GM11168 (cell line): ENCODE data around the gene GPATCH2L.

ENCODE experiments used
- in situ Hi-C: fragments of 300-500 bp; cut with MboI; formaldehyde crosslinking; loops from one replicate; pipeline ENCODE4 v1.12.0; 2022; ENCODE audit warnings: low sequenced_read_pairs; ENCODE audit not compliant: unreplicated experiment

GPATCH2L gene

DNA sequence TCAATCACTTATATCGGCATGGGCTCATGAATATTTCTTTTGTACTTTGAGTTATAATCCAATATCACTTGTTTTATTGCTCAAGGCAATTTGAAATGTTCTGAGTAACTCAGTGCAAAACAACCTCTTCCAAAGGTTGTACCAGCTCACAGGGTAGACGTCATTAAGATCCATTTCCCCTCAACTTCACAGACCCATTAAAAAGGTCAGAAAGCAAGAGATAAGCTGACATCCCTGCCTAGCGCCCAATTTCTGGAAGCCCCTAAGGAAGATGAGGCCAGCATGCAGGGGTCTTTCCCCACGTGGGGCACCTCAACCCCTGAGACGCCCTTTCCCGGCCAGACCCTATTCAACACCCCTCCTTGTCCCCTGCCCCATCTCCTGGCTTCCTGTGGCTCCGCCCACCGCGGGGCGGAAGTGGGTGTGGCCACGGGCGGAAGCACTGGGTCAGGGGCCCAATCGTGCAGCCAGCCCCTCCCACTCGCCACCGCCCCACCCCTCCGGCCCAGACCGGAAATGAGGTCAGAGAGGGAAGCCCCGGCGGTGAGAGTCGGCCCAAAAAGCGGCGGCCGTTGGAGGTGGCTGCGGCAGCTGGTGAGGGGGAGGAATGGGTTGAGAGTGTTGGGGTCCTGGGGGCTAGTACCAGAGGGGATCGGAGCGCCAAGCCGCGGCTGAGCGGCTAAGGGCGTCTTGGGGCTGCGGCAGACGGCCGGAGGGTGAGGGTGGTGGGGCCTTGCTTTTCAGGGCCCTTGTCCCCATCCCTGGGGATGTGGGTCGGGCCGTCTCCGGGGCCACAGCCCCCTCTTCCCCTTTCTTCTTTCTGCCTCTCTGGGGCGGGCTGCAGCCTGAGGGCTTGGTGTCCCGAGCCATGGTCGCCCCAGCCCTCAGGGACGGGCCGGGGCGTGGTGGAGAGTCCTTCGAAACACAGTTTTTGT, at the start of gene GPATCH2L:
Gene GPATCH2L (plus strand): TSS at position 525 of the 935 bp plus-strand sequence. CDS start 2,442 bp downstream, outside the sequence.
- in situ Hi-C loops = no loop called here

DNA sequence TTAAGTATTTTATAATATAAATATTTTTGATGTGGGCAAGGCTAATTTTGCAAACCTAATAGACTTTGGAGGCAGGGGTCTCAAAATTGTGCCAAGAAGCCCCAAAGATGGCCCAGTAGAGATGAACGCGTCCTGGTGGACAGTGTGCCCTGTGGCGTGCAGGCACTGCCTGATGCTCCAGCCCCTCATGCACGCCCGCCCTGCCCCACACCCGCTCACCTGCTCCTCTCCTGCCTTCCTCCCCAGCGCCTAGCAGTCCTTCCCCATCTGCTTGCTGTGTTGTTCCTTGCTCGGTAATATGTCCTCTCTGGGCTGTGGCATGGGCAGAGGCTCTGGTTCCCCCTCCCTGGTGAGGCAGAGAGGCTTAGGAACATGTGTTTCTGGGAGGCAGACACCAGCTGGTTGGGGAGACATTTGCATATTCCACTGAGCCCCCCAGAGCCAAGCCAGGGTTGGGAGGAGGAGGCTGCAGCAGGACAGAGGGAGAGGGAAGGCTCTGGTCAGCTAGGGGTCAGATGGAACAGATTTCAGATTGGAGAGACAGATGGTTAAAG, 46.8 kb upstream of the GPATCH2L start:
- in situ Hi-C loops = no loop called here

DNA sequence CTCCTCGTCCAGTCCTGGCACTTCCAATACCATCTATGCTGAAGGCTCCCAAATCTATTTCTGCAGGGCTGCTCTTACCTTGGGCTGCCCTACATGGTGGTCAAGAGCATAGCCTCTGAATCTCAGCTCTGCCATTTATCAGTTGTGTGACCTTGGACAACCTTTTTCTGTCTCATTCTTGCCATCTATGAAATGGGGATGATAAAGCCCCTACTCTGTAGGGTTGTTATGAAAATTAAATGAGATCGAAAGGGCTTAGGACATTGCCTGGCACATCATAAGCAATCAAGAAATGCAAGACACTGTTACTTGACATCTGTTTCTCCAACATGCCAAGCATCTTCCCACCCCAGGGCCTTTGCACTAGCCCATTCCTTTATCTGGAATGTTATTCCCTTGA, 45.5 kb upstream of the GPATCH2L start:
- in situ Hi-C loops = no loop called here

DNA sequence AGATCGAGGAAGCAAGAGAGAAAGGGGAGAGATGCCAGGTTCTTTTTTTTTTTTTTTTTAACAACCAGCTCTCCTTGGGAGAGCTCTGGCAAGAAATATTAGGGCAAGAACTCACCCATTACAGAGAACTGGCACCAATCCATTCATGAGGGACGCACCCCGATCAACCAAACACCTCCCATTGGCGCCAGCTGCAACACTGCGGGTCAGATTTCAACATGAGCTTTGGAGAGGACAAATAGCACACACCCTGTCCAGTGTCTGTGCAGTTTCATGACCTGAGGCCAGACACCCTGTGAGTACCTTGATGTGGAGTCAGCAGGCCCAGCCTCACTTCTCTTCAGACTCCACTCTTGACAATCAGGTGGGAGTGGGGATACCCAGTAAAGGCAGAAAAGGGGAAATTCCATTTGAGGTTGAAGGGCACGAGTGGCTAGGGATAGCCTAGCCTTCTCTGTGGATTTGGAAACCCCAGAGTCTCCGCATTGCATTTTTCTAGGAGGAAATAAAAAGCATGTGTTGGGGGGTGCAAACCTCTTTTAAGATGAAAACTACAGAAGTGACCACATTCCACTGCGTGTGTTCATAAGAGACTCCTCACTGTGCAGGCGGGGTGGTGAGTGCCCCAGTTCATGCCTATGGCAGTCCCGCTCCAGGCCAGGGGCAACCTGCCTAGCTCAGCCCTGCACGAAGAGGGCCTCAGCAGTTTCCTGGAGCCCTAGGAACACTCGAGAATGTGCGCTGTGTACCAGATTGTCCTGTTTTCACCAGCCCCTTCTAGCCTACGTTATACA, 42.4 kb upstream of the GPATCH2L start:
- in situ Hi-C loops = no loop called here

DNA sequence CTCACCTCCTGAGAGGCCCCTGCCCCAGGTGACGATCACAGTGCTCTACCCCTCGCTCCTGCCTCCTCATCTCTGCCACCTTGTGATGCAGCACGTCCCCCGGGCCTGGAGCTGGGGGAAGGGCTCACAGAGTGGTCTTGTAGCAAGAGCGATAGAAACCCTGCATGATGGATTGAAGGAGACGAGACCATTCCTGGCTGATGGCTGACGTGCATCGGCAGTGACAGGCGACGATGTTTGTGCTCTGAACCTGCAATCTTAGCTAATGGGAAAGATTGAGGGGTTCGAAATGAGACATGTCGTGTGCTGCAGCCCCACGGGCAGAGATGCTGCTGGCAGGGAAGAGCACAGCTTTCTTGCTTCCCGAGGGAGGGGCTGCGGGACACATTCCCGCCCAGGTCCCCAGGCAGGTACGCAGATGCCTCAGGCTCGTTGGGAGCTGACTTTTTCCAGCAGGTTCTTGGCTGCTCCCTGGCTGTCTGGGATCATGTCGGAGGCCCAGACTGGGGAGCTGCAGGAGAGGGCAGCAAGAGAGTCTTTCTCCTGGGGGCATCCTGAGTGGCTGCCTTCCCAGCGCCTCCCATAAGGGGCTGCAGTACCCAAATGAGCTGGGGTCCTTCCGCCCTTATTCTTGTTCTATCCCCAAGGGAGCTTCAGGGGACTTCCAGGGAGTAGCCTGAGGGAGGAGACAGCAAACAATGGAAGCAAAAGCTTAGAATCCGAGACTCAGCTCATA, 38.7 kb upstream of the GPATCH2L start:
- in situ Hi-C loops = no loop called here

DNA sequence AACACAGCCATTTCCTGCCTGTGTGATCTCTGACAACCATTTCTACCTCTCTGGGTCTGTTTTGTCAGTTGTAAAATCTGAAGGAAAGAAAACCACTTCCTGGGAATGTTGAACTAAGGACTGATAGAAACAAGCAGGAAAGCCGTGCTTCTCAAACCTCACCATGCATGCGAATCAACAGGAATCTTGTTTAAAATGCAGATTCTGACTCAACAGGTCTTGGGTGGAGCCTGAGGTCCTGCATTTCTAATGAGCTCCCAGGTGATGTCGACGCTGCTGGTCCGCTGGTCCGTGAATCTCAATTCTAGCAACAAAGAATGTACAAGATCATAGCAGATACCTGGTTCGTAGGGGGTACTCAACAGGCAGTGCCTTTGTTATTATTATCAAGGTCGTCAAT, 38.0 kb upstream of the GPATCH2L start:
- in situ Hi-C loops = no loop called here

DNA sequence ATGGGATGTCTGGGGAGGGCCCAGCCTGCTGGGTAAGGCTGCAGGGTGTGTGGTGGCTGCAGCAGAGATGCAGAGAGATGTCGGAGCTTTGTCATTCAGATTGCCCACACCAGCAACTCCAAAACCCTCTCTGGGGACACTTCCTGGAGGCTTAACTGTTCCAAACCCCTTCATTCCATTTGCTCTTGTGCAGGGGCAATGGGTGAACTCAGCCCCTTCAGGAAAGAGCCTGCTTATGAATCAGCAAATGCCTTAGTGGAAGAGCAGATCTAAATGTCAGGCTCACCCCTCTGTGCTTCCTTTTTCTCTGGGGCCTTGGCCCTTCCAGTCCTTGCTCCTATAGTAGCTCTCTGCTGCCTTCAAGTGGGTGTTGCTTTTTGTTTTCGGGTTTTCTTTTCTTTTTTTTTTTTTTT, 36.7 kb upstream of the GPATCH2L start:
- in situ Hi-C loops = no loop called here

DNA sequence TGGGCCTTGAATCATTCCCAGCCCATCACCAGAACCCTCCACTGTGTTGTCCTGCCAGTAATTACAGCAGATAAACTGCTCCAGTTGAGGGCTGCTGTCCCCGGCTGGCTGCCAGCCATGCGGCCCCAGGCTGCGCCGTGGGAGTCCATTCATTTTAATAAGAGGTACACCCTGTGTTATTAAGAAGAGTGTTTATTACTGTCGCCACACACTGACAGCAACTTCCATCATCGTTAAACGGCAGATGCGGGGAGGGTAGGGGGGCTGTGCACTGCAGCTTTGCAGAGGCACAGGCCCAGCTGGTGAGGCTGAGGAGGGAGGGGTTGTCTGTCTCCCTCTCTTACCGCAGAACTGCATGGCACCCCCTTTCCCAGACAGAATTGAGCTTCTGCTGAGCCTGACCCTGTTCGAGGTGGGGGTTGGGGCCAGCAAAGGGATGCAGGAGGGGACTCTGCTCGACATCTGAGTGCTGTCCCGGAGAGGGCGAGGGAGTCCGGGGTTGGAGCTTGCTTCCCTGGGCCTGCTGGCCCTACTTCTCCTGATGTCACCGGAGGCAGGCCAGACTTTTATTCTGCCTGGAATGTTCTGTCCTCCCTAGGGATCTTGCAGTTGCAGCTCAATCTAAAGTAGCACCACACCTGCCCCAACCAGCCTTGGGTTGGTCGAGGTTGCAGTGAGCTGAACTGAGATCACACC, 33.8 kb upstream of the GPATCH2L start:
- in situ Hi-C loops = no loop called here

DNA sequence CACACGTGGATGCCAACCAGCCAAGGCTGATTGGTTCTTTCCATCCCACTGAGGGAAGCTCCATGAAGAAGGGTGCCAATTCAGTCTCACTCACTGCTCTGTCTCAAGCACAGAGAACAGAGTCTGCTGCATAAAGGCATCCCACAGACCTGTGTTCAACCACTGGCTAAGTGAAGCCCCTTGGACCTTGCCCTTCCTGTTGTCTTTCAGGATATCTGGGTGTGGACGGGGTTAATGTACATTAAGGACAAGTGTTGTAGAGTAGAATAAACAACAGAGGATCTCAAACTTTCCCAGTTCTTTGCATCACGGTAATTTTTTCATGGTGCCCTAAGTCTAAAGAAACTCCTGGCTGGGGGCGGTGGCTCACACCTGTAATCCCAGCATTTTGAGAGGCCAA, 33.1 kb upstream of the GPATCH2L start:
- in situ Hi-C loops = no loop called here

DNA sequence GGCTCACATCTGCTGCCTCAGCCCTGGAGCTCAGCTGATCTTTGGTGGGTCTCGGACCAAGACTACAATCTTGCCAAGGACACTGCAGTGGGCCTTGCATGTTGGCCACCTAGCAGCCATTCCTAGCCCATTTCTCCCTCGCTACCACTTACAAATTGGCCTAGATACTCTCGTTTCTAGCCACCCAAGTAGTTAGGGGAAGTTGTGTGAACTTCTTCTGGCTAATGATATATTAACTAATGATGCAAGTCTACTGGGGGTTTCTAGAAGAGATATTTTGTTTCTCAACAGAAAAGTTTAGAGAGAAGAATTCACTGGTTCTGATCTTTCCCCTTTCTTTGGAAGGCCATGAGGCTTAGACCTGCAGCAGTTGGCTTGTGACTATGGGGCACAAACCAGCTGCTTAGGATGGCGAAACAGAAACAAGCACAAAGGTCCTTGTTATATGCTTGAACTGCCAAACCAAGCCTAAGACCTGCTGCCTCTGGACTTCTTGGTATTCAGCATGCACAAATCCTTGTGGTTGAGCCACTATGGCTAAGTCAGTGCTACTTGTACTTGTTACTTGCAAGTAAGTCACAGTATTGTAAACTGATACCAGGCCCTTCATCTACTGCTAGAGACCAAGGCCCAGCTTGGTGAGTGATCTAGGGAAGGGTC, 30.5 kb upstream of the GPATCH2L start:
- in situ Hi-C loops = no loop called here

DNA sequence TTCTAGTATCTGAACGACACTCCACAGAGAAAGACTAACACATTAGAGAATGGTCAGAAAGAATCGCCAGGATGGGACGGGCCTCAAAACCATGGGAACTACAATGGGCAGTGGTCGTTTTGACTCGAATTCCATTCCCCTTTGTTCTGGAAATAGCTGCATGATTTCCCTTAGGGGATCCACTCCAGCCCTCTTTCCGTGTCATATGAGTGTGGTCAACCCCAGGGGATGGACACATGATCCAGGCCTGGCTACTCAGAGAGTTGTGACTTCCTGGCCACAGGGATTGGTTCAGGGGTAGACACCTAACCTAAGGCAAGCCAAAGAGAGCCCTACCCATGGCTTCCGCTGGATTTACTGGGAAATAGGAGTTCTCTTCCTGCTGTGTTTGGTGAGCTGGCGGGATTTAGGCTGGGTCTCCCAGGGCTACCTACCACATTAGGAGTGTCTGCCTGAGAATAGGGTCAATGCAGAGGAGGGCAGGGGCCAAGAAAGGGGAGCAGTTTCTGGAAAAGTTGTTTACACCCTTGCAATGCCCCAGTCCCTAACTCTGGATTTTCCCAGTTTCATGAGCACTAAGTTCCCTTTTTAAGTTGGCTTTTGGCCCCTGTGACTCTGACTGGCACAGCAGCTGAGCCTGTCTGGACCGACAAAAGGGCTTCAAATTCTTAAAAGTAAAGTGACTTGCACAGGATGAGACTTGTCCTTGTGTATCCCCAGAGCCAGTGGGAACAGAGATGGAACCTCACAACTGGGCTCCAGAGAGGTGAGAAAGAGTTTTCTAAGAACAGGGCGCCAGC, 28.1 kb upstream of the GPATCH2L start:
- in situ Hi-C loops = no loop called here

DNA sequence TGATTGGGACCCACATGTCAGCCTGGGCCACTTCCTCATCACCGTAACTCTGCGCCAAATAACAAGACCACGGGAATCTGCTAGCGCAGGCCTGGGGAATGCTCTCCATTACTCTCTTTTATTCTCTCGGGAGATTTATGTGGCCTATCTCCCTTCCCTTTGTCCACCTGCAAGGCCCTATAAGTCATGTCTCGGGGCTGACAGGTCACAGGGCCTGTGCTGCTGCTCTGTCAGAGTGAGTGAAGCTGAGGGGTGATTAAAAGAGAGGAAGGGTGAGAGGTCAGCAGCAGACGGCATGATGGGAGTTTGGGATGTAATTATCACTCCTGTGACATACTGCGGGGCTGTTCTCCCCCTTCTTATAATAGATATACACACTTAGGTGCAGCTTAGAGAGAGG, 26.2 kb upstream of the GPATCH2L start:
- in situ Hi-C loops = no loop called here

DNA sequence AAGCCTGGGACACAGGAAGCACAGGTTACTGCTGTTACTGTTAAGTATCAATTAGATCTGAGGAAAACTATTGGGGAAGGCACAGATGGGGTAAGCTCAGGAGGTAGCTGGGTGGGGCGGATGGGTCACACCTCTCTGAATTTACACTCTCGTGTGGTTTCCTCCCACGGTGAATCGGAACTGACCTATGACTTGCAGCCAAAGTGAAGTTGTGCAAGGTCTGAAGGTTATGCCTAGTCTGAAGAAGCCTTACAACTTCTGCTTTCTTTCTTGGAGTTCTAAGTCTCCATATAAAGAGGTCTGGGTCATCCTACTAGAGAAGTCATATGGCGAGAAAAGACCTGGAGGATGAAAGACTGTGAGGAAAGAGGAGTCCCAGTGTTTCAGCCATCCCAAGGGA, 25.6 kb upstream of the GPATCH2L start:
- in situ Hi-C loops = no loop called here

DNA sequence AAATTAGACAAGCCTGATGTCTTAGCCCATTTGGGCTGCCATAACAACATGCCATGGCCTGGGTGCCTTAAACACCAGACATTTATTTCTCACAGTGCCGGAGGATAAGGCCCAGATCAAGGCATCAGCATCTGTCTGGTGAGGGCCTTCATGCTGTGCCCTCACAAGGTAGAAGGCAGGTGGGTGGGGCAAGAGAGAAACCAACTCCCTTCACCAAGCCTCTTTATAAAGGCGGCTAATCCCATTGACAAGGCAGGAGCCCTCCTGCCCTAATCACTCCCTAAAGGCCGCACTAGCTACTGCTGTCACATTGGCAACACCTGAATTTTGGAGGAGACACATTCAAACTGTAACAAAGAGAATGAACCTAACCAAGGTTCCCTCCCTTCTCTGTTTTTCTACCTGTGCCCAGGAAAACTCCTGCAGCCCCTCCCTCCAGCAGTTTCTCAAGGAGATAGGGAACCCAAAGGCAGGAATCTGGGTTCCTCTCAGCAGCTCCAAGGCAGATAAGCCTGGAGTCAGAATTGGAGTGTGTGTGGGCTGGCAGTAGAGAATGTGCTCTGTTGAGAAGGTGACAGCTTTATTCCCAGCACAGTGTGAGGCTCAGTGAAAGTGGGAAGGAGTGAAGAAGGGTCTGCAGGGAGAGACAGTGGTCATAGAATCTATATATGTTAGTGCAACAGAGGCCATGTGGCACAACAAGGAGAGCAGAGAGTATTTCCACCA, 21.7 kb upstream of the GPATCH2L start:
- in situ Hi-C loops = no loop called here

DNA sequence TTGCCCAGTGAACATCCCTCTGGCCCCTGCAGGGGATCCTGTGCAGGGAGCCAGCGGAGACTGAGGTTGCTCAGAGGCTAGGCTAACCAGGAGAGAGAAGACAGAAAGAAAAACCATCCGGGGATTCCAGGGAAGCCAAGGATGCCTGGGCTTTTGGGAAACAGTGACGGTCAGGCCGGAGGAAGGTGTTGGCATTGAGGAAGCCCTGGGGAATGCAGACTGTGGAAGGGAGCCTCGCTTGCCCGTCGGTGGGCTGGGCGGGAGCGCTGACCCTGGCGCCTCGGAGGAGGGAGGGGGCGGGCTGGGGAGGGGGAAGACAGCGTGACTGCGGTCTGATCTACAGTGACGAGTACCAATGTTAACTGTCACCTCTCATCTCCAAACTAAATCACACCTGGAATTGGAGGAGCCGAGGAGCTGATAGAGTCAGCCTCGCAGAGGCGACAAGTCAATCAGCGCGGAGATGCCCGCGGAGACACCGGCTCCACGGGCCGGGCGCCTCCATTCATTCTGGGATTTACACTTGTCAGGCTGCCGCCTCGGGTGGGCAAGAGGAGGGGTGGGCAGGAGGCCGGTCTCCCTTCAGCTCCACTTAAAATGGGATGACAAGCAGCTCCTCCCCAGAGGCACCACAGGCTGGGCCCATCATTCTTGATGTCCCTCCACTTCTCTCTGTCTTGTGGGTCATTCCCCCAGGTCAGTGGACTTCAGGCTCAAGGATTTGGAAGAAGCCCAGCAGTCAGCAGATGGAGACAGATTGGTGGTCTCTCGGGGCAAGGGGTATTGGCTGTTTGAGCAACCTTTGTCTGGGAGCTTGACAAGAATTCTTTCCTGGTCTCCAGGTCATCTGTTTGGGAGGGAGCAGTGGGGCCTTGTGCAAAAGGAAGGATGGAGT, 20.4 kb upstream of the GPATCH2L start:
- in situ Hi-C loops = no loop called here

DNA sequence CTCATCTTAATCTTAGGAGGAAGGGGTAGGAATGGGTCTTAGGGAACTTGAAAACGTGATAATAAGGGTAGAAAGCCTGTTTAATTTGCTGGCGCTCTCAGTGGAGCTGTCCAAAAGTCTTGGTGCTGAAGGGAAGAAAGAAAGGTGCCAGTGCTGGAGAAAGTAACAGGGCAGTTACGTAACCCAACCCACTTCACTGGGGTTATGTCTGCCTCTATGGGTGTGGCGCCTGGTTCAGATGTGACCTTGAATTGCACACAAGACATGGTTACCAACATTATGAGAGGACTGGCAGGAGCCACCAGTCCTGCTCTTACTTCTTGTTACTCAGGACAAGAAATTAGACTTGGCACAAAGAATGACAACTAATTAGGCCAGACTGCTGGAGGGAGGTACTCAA, 18.6 kb upstream of the GPATCH2L start:
- in situ Hi-C loops = no loop called here

DNA sequence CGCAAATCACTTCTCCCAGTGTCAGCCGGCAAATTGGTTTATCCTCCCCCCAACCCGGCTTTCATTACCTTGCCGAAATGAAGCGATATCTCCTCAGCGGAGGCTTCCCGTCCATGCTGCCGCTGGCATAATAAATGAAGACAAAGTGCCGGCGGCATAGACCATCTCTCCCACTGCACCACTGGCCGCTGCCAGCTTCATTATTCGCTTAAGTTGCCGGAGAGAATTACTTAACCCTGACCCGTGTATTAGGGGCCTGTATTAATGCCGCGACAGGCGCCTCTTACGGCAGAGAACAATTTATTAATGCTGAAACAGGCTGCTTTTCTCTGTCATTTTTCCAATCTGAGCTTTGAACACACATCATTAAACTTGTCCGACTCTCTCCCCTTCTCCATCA, 17.5 kb upstream of the GPATCH2L start:
- in situ Hi-C loops = no loop called here
